HEK293 (cell line): ENCODE measurements around the gene VEGFA.

Experiments
- EGR2 ChIP-seq: fragments of 450-650 bp; formaldehyde crosslinking; IDR thresholded peaks from 2 replicates; pipeline ENCODE4 v1.5.1; 2016; ENCODE audit warnings: low read depth, missing biosample characterization, missing genetic modification characterization
- IKZF3 ChIP-seq: fragments of 450-650 bp; IDR thresholded peaks from 2 replicates; pipeline ENCODE4 v1.5.0; 2018; ENCODE audit warnings: missing biosample characterization, mild to moderate bottlenecking, missing genetic modification characterization, moderate library complexity
- KLF1 ChIP-seq: fragments of 450-650 bp; formaldehyde crosslinking; IDR thresholded peaks from 2 replicates; pipeline ENCODE4 v1.5.1; 2016; ENCODE audit warnings: missing biosample characterization, missing genetic modification characterization
- KLF17 ChIP-seq: fragments of 450-650 bp; formaldehyde crosslinking; IDR thresholded peaks from 2 replicates; pipeline ENCODE4 v1.5.1; 2016; ENCODE audit warnings: missing biosample characterization, missing genetic modification characterization
- SALL2 ChIP-seq: fragments of 450-650 bp; formaldehyde crosslinking; IDR thresholded peaks from 2 replicates; pipeline ENCODE4 v1.5.0; 2017; ENCODE audit warnings: missing biosample characterization, mild to moderate bottlenecking, missing genetic modification characterization, borderline replicate concordance
- SP3 ChIP-seq: fragments of 450-650 bp; formaldehyde crosslinking; IDR thresholded peaks from 2 replicates; pipeline ENCODE4 v1.5.1; 2016; ENCODE audit warnings: missing biosample characterization, missing genetic modification characterization
- TCF7L2 ChIP-seq: IDR thresholded peaks from 2 replicates; pipeline ENCODE4 v1.6.1; 2011; ENCODE audit warnings: low read depth, mild to moderate bottlenecking, inconsistent platforms, low read length, moderate library complexity, borderline replicate concordance
- TRIM28 ChIP-seq: IDR thresholded peaks from 2 replicates; pipeline ENCODE4 v1.6.1; 2011; ENCODE audit warnings: low read length, control low read depth, borderline replicate concordance
- ZEB2 ChIP-seq: fragments of 450-650 bp; formaldehyde crosslinking; IDR thresholded peaks from 2 replicates; pipeline ENCODE4 v1.5.1; 2016; ENCODE audit warnings: missing biosample characterization, missing genetic modification characterization
- ZFP69B ChIP-seq: fragments of 450-650 bp; formaldehyde crosslinking; IDR thresholded peaks from 2 replicates; pipeline ENCODE4 v1.5.1; 2016; ENCODE audit warnings: missing biosample characterization, missing genetic modification characterization
- ZNF112 ChIP-seq: fragments of 450-650 bp; formaldehyde crosslinking; IDR thresholded peaks from 2 replicates; pipeline ENCODE4 v1.5.0; 2017; ENCODE audit warnings: missing biosample characterization, missing genetic modification characterization
- ZNF138 ChIP-seq: fragments of 450-650 bp; formaldehyde crosslinking; IDR thresholded peaks from 2 replicates; pipeline ENCODE4 v1.5.1; 2016; ENCODE audit warnings: missing biosample characterization, missing genetic modification characterization, borderline replicate concordance
- ZNF16 ChIP-seq: fragments of 450-650 bp; formaldehyde crosslinking; IDR thresholded peaks from 2 replicates; pipeline ENCODE4 v1.5.1; 2016; ENCODE audit warnings: low read depth, missing biosample characterization, missing genetic modification characterization
- ZNF175 ChIP-seq: fragments of 450-650 bp; formaldehyde crosslinking; IDR thresholded peaks from 2 replicates; pipeline ENCODE4 v1.5.1; 2016; ENCODE audit warnings: missing biosample characterization, missing genetic modification characterization
- ZNF202 ChIP-seq: fragments of 450-650 bp; formaldehyde crosslinking; IDR thresholded peaks from 2 replicates; pipeline ENCODE4 v1.5.1; 2016; ENCODE audit warnings: missing biosample characterization, missing genetic modification characterization, borderline replicate concordance
- ZNF292 ChIP-seq: fragments of 450-650 bp; formaldehyde crosslinking; IDR thresholded peaks from 2 replicates; pipeline ENCODE4 v1.5.1; 2016; ENCODE audit warnings: low read depth, missing biosample characterization, missing genetic modification characterization, borderline replicate concordance
- ZNF354C ChIP-seq: fragments of 450-650 bp; formaldehyde crosslinking; IDR thresholded peaks from 2 replicates; pipeline ENCODE4 v1.5.1; 2016; ENCODE audit warnings: missing biosample characterization, missing genetic modification characterization, low read depth, borderline replicate concordance
- ZNF362 ChIP-seq: fragments of 450-650 bp; formaldehyde crosslinking; IDR thresholded peaks from 2 replicates; pipeline ENCODE4 v1.5.1; 2016; ENCODE audit warnings: missing biosample characterization, missing genetic modification characterization
- ZNF394 ChIP-seq: fragments of 450-650 bp; formaldehyde crosslinking; IDR thresholded peaks from 2 replicates; pipeline ENCODE4 v1.5.1; 2016; ENCODE audit warnings: missing biosample characterization, missing genetic modification characterization, mild to moderate bottlenecking, moderate library complexity, borderline replicate concordance
- ZNF48 ChIP-seq: fragments of 450-650 bp; formaldehyde crosslinking; IDR thresholded peaks from 2 replicates; pipeline ENCODE4 v1.5.1; 2016; ENCODE audit warnings: missing biosample characterization, missing genetic modification characterization
- ZNF501 ChIP-seq: fragments of 450-650 bp; formaldehyde crosslinking; IDR thresholded peaks from 2 replicates; pipeline ENCODE4 v1.5.1; 2016; ENCODE audit warnings: missing biosample characterization, missing genetic modification characterization
- ZNF518A ChIP-seq: fragments of 450-650 bp; formaldehyde crosslinking; conservative IDR thresholded peaks from 2 replicates; pipeline ENCODE4 v1.5.1; 2016; ENCODE audit warnings: low read depth, missing biosample characterization, missing genetic modification characterization
- ZNF549 ChIP-seq: fragments of 450-650 bp; IDR thresholded peaks from 2 replicates; pipeline ENCODE4 v1.5.1; 2018; ENCODE audit warnings: missing biosample characterization, missing genetic modification characterization, mild to moderate bottlenecking, inconsistent platforms, moderate library complexity
- ZNF571 ChIP-seq: fragments of 450-650 bp; formaldehyde crosslinking; IDR thresholded peaks from 2 replicates; pipeline ENCODE4 v1.5.0; 2017; ENCODE audit warnings: missing biosample characterization, missing genetic modification characterization
- ZNF596 ChIP-seq: fragments of 450-650 bp; IDR thresholded peaks from 2 replicates; pipeline ENCODE4 v1.5.0; 2018; ENCODE audit warnings: missing biosample characterization, mild to moderate bottlenecking, missing genetic modification characterization, moderate library complexity
- ZNF610 ChIP-seq: fragments of 450-650 bp; formaldehyde crosslinking; IDR thresholded peaks from 2 replicates; pipeline ENCODE4 v1.5.1; 2016; ENCODE audit warnings: missing biosample characterization, missing genetic modification characterization, borderline replicate concordance
- ZNF645 ChIP-seq: fragments of 450-650 bp; formaldehyde crosslinking; IDR thresholded peaks from 2 replicates; pipeline ENCODE4; 2016; ENCODE audit warnings: missing biosample characterization, missing genetic modification characterization
- ZNF660 ChIP-seq: fragments of 450-650 bp; IDR thresholded peaks from 2 replicates; pipeline ENCODE4 v1.5.1; 2018; ENCODE audit warnings: missing biosample characterization, mild to moderate bottlenecking, missing genetic modification characterization
- ZNF701 ChIP-seq: fragments of 450-650 bp; formaldehyde crosslinking; IDR thresholded peaks from 2 replicates; pipeline ENCODE4 v1.5.1; 2016; ENCODE audit warnings: missing biosample characterization, missing genetic modification characterization
- ZSCAN18 ChIP-seq: fragments of 450-650 bp; formaldehyde crosslinking; IDR thresholded peaks from 2 replicates; pipeline ENCODE4 v1.5.1; 2016; ENCODE audit warnings: missing biosample characterization, missing genetic modification characterization

Gene VEGFA

GRCh38 chr6:43769526-43770371, at the start of gene VEGFA (continued):
- no peak for TF ChIP-seq ZSCAN18 (tag by site-specific recombination)
- TF ChIP-seq SP3 (tag by site-specific recombination), result peak; percentile 78
- TF ChIP-seq EGR2 (tag by site-specific recombination), result peak; percentile 96
- no peak for TF ChIP-seq ZNF202 (tag by site-specific recombination)
- TF ChIP-seq ZNF660 (tag by site-specific recombination), result peak; percentile 76; the same call in 1 of the 2 replicates
- TF ChIP-seq ZNF48, result no peak
- peak; percentile 68 for TF ChIP-seq IKZF3 (tag by site-specific recombination)
- TF ChIP-seq ZNF354C (tag by site-specific recombination), result no peak
- no peak for TF ChIP-seq ZNF549 (tag by site-specific recombination)
- peak; percentile 58 for TF ChIP-seq KLF1 (tag by site-specific recombination)
- TF ChIP-seq ZNF571 (tag by site-specific recombination), result no peak
- TF ChIP-seq ZNF138 (tag by site-specific recombination), result no peak
- TF ChIP-seq ZNF645 (tag by site-specific recombination), result no peak; the same call in 1 of the 2 replicates
- TF ChIP-seq ZNF501 (tag by site-specific recombination), result 0 out of 2 replicates have a peak, but pooled peaks have one; percentile 76
- no peak for TF ChIP-seq ZNF112 (tag by site-specific recombination)
- TF ChIP-seq TCF7L2, result no peak; the same call in 1 of the 2 replicates
- TF ChIP-seq ZNF362 (tag by site-specific recombination), result peak; percentile 89
- no peak for TF ChIP-seq TRIM28
- peak; percentile 78; the same call in 1 of the 2 replicates for TF ChIP-seq ZNF610 (tag by site-specific recombination)
- peak; percentile 57; the same call in 1 of the 2 replicates for TF ChIP-seq ZEB2 (tag by site-specific recombination)
- TF ChIP-seq ZNF175 (tag by site-specific recombination), result no peak
- no peak for TF ChIP-seq ZNF16 (tag by site-specific recombination)
- TF ChIP-seq ZFP69B (tag by site-specific recombination), result peak; percentile 55
- 0 out of 2 replicates have a peak, but pooled peaks have one; percentile 58 for TF ChIP-seq KLF17 (tag by site-specific recombination)
- TF ChIP-seq ZNF394, result peak; percentile 49; the same call in 1 of the 2 replicates
- TF ChIP-seq SALL2 (tag by site-specific recombination), result no peak
- TF ChIP-seq ZNF701, result no peak; the same call in 1 of the 2 replicates
- peak; percentile 72 for TF ChIP-seq ZNF596 (tag by site-specific recombination)
- 0 out of 2 replicates have a peak, but pooled peaks have one; percentile 19 for TF ChIP-seq ZNF518A
- no peak for TF ChIP-seq ZNF292
